Stimulated activated CD4-positive, alpha-beta T cell treated with anti-CD3 and anti-CD28 coated beads, Interleukin-15, amount 100 ng/mL, for 48 hours (primary cell): Measurements from ENCODE around the gene SPDYE2.
"Not testable (repeated sequence)": the region's sequence is repeated elsewhere in the genome, so short reads cannot be mapped to it uniquely, and the experiment has no call there.

ENCODE experiments used
- DNase-seq, 2 donors: peaks; one replicate each; pipeline ENCODE4 v3.0.0-alpha.2; 2020; ENCODE audit warnings: low read depth in 2 of 2

Gene SPDYE2

GRCh38 chr7:102540604-102541003, 10.4 kb upstream of the SPDYE2 start:
- not testable (repeated sequence) for DNase-seq

GRCh38 chr7:102542083-102542482, 8.9 kb upstream of the SPDYE2 start:
- DNase-seq, result not testable (repeated sequence)

- DNase-seq, result not testable (repeated sequence)
Measured at GRCh38 chr7:102542771-102543170, 8.3 kb upstream of the SPDYE2 start.

GRCh38 chr7:102543596-102543995, 7.4 kb upstream of the SPDYE2 start, which contains the start of gene UPK3BL2:
Gene UPK3BL2, minus strand, starts transcription at chr7:102543696. Its CDS starts 60 bp downstream, at chr7:102543636.
- not testable (repeated sequence) for DNase-seq

- DNase-seq, result not testable (repeated sequence)
Measured at GRCh38 chr7:102544372-102544771, 6.7 kb upstream of the SPDYE2 start.

- not testable (repeated sequence) for DNase-seq
Measured at GRCh38 chr7:102545288-102545687, 5.7 kb upstream of the SPDYE2 start.

- not testable (repeated sequence) for DNase-seq
Measured at GRCh38 chr7:102546353-102546752, 4.7 kb upstream of the SPDYE2 start.

GRCh38 chr7:102568620-102569019, 17.6 kb downstream of the SPDYE2 start:
- DNase-seq, result not testable (repeated sequence)

GRCh38 chr7:102572261-102573239, 21.5 kb downstream of the SPDYE2 start, which contains the start of gene POLR2J3:
Gene POLR2J3, minus strand, starts transcription at chr7:102572583. Its CDS starts 62 bp downstream, at chr7:102572521.
- DNase-seq, result peak; percentile 92 to 99

- DNase-seq, result not testable (repeated sequence)
Measured at GRCh38 chr7:102574607-102575006, 23.6 kb downstream of the SPDYE2 start.

- not testable (repeated sequence) for DNase-seq
Measured at GRCh38 chr7:102576363-102576762, 25.3 kb downstream of the SPDYE2 start.

- DNase-seq, result not testable (repeated sequence)
Measured at GRCh38 chr7:102577315-102578240, 26.6 kb downstream of the SPDYE2 start.

GRCh38 chr7:102578486-102578885, 27.5 kb downstream of the SPDYE2 start:
- DNase-seq, result not testable (repeated sequence)

- not testable (repeated sequence) for DNase-seq
Measured at GRCh38 chr7:102581722-102582121, 30.7 kb downstream of the SPDYE2 start.

GRCh38 chr7:102583495-102583894, 32.5 kb downstream of the SPDYE2 start:
- not testable (repeated sequence) for DNase-seq

- not testable (repeated sequence) for DNase-seq
Measured at GRCh38 chr7:102589857-102590256, 38.8 kb downstream of the SPDYE2 start.

GRCh38 chr7:102592477-102593019, 41.5 kb downstream of the SPDYE2 start:
- peak in 1 of 2 donors; percentile 7 for DNase-seq

GRCh38 chr7:102593637-102594334, 42.8 kb downstream of the SPDYE2 start:
- DNase-seq, result not testable (repeated sequence)

GRCh38 chr7:102596036-102596435, 45.0 kb downstream of the SPDYE2 start:
- DNase-seq, result not testable (repeated sequence)

- DNase-seq, result not testable (repeated sequence)
Measured at GRCh38 chr7:102599699-102600098, 48.7 kb downstream of the SPDYE2 start.

GRCh38 chr7:102602317-102602716, 51.3 kb downstream of the SPDYE2 start:
- not testable (repeated sequence) for DNase-seq
